IMR-90 (cell line): ENCODE data around the gene WASL.

Source experiments
- BHLHE40 ChIP-seq: fragments of 150-350 bp; IDR thresholded peaks from 2 replicates; pipeline ENCODE4 v1.6.1; 2016; ENCODE audit warnings: mild to moderate bottlenecking, low read depth, low read length
- CTCF ChIP-seq: conservative IDR thresholded peaks from 2 replicates; pipeline ENCODE4 v1.5.1; 2012; ENCODE audit warnings: mild to moderate bottlenecking, low read depth, low read length, improper control_type of control experiment
- MAFK ChIP-seq: IDR thresholded peaks from 2 replicates; pipeline ENCODE4 v1.6.1; 2012; ENCODE audit warnings: low read depth, low read length, improper control_type of control experiment
- POLR2A ChIP-seq: IDR thresholded peaks from 2 replicates; pipeline ENCODE4 v1.6.1; 2012; ENCODE audit warnings: mild to moderate bottlenecking, low read depth, low read length
- RFX5 ChIP-seq: IDR thresholded peaks from 2 replicates; pipeline ENCODE4 v1.8.0; 2012; ENCODE audit warnings: low read depth, mild to moderate bottlenecking, low read length, moderate library complexity
- USF2 ChIP-seq: fragments of 150-350 bp; IDR thresholded peaks from 2 replicates; pipeline ENCODE4 v1.6.1; 2017; ENCODE audit warnings: mild to moderate bottlenecking, antibody characterized with exemption, low read length, low read depth

- no peak for TF ChIP-seq USF2
- TF ChIP-seq CTCF, result no peak
- TF ChIP-seq BHLHE40, result no peak
- no peak for TF ChIP-seq RFX5
- TF ChIP-seq MAFK, result no peak
- no peak for TF ChIP-seq POLR2A
Measured at GRCh38 chr7:123675181-123675473, 73.7 kb downstream of the WASL start.
